Measurements from ENCODE around the gene NAT14. TPM values are rescaled to one million over a fixed set of nuclear protein-coding genes. Genes with fewer than 3 reads are reported as not detected.

NAT14 gene
- total RNA-seq, 1 experiment from 2014 or later: 45.2 TPM

- DNase-seq: no peak
- peaks cover 10% of the 10 kb centered on the region for H3K27me3 Mint-ChIP-seq (ENCODE audit: insufficient read depth, unreplicated experiment)
- Histone ChIP-seq H3K9me3 (peaks cover 8% of the 10 kb centered on the region; the same call in 1 of the 2 replicates), H3K4me1 (peaks cover 8% of the 10 kb centered on the region; the same call in 1 of the 2 replicates), H3K36me3 (ENCODE audit: control insufficient read depth, insufficient read depth, low read length) (no peaks in the 10 kb centered on the region), H3K4me3 (ENCODE audit: low read depth, low read length) (peak overlapping the region; percentile 53), H3K27me3 (replicated peaks; ENCODE audit: control insufficient read depth, insufficient read depth, low read length) (no peaks in the 10 kb centered on the region)
- BruUV-seq (replicated peaks): no TSS peak
- H3K4me1 Mint-ChIP-seq (ENCODE audit: low read depth, unreplicated experiment): peaks cover 13% of the 10 kb centered on the region
- H3K36me3 Mint-ChIP-seq (ENCODE audit: insufficient read depth, unreplicated experiment): peaks cover 17% of the 10 kb centered on the region
- TF ChIP-seq CTCF (IDR thresholded peaks at IDR 0.05; ENCODE audit: insufficient read depth in 1 of 2, low read depth in 1 of 2, low read length in 1 of 2, severe bottlenecking in 1 of 2, unreplicated experiment in 1 of 2): no peak
- POLR2A ChIA-PET: interaction anchor here (0.6 to 1.3 kb wide), 12 partner anchors 19 to 617 kb away, joined by 3 to 17 read pairs (median 4); partner anchors contain the start of genes ISOC2, NAT14, UBE2S and ZNF628
- peaks cover 18% of the 10 kb centered on the region for H3K9me3 Mint-ChIP-seq (ENCODE audit: unreplicated experiment)
- CTCF ChIA-PET: interaction anchor here (0.7 to 2.8 kb wide), 32 partner anchors 10 to 442 kb away, joined by 3 to 35 read pairs (median 6); partner anchors contain the start of genes DNAAF3, FIZ1, HSPBP1 and ISOC2
- intact Hi-C loops (cut with micrococcal nuclease; ENCODE audit: unreplicated experiment): loop anchor here (2.0 to 10.0 kb wide), 3 partner anchors 37 to 128 kb away; partner anchors contain the start of gene UBE2S
- peak overlapping the region; percentile 93 for H3K27ac Mint-ChIP-seq (ENCODE audit: unreplicated experiment)
- peak overlapping the region; percentile 87 for H3K4me3 Mint-ChIP-seq (ENCODE audit: unreplicated experiment)
Observed at GRCh38 chr19:55504252-55504603, 19.2 kb downstream of the NAT14 start.

- peaks cover 11% of the 10 kb centered on the region for H3K27me3 Mint-ChIP-seq (ENCODE audit: insufficient read depth, unreplicated experiment)
- Histone ChIP-seq H3K9me3 (peaks cover 8% of the 10 kb centered on the region; the same call in 1 of the 2 replicates), H3K4me3 (ENCODE audit: low read depth, low read length) (no peak overlapping the region), H3K27me3 (replicated peaks; ENCODE audit: control insufficient read depth, insufficient read depth, low read length) (no peaks in the 10 kb centered on the region), H3K4me1 (peaks cover 8% of the 10 kb centered on the region; the same call in 1 of the 2 replicates), H3K36me3 (ENCODE audit: control insufficient read depth, insufficient read depth, low read length) (no peaks in the 10 kb centered on the region)
- no peak for DNase-seq
- H3K4me3 Mint-ChIP-seq (ENCODE audit: unreplicated experiment): no peak overlapping the region
- peaks cover 18% of the 10 kb centered on the region for H3K9me3 Mint-ChIP-seq (ENCODE audit: unreplicated experiment)
- CTCF ChIA-PET: interaction anchor here (0.6 to 2.8 kb wide), 5 partner anchors 29 to 121 kb away, joined by 3 to 35 read pairs (median 10); partner anchors contain the start of gene ZNF628
- no TSS peak for BruUV-seq (replicated peaks)
- no peak overlapping the region for H3K27ac Mint-ChIP-seq (ENCODE audit: unreplicated experiment)
- peaks cover 10% of the 10 kb centered on the region for H3K4me1 Mint-ChIP-seq (ENCODE audit: low read depth, unreplicated experiment)
- no peak for TF ChIP-seq CTCF (IDR thresholded peaks at IDR 0.05; ENCODE audit: insufficient read depth in 1 of 2, low read depth in 1 of 2, low read length in 1 of 2, severe bottlenecking in 1 of 2, unreplicated experiment in 1 of 2)
- intact Hi-C loops (cut with micrococcal nuclease; ENCODE audit: unreplicated experiment): loop anchor here (2.0 to 10.0 kb wide), 3 partner anchors 38 to 127 kb away; partner anchors contain the start of gene UBE2S
- POLR2A ChIA-PET: interaction anchor here (1.3 kb wide), 1 partner anchor 43 kb away, joined by 5 read pairs; the partner anchor contains the start of gene ISOC2
- H3K36me3 Mint-ChIP-seq (ENCODE audit: insufficient read depth, unreplicated experiment): peaks cover 14% of the 10 kb centered on the region
Observed at GRCh38 chr19:55504981-55505380, 20.0 kb downstream of the NAT14 start.

- intact Hi-C loops (cut with micrococcal nuclease; ENCODE audit: unreplicated experiment): loop anchor here (10.0 kb wide), 1 partner anchor 103 kb away; the partner anchor contains the start of gene UBE2S
- H3K9me3 ChIP-seq: peaks cover 8% of the 10 kb centered on the region; the same call in 1 of the 2 replicates
- Mint-ChIP-seq H3K4me1 (ENCODE audit: low read depth, unreplicated experiment) (peaks cover 8% of the 10 kb centered on the region), H3K27ac (ENCODE audit: unreplicated experiment) (no peak overlapping the region), H3K27me3 (ENCODE audit: insufficient read depth, unreplicated experiment) (peaks cover 10% of the 10 kb centered on the region), H3K36me3 (ENCODE audit: insufficient read depth, unreplicated experiment) (peaks cover 11% of the 10 kb centered on the region), H3K4me3 (ENCODE audit: unreplicated experiment) (no peak overlapping the region), H3K9me3 (ENCODE audit: unreplicated experiment) (peaks cover 6% of the 10 kb centered on the region)
- CTCF ChIA-PET: interaction anchor here (0.8 kb wide), 1 partner anchor 9 kb away, joined by 3 read pairs; no protein-coding TSS in a partner anchor
- POLR2A ChIA-PET: no interaction called here
- DNase-seq: no peak
- no peak for TF ChIP-seq CTCF (IDR thresholded peaks at IDR 0.05; ENCODE audit: insufficient read depth in 1 of 2, low read depth in 1 of 2, low read length in 1 of 2, severe bottlenecking in 1 of 2, unreplicated experiment in 1 of 2)
- no peaks in the 10 kb centered on the region for H3K36me3 ChIP-seq (ENCODE audit: control insufficient read depth, insufficient read depth, low read length)
- no peaks in the 10 kb centered on the region; the same call in 1 of the 2 replicates for H3K27me3 ChIP-seq (replicated peaks; ENCODE audit: control insufficient read depth, insufficient read depth, low read length)
- H3K4me3 ChIP-seq (ENCODE audit: low read depth, low read length): no peak overlapping the region
- H3K4me1 ChIP-seq: peaks cover 5% of the 10 kb centered on the region; the same call in 1 of the 2 replicates
- no TSS peak for BruUV-seq (replicated peaks)
Observed at GRCh38 chr19:55508120-55508519, 23.1 kb downstream of the NAT14 start.

All from Caco-2 (cell line).